ENCODE measurements around the gene BEX4.

DNA sequence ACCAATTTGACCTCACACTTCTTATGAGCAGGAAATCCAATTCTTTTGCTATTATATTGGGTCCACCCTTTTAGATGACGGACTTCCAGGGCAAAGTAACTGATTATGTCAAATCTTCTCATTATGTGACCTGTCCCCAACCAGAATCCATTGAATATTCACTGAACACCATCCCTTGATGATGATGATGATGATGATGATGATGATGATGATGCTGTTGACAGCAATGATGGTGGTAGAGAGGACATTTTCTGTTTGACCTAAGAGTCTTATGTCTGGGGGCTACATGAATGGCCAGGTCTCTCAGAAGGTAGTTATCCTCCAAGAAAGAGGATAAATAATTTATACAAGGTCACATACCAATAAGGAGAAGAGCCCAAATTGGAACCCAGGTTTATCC lies 34.9 kb downstream of the BEX4 start:
- no peak for TF ChIP-seq CTCF (IDR thresholded peaks at IDR 0.05 in 2 of 3, conservative IDR thresholded peaks at IDR 0.05 in 1 of 3; ENCODE audit: control insufficient read depth in 2 of 3, extremely low read depth in 1 of 3, insufficient read depth in 1 of 3, low read depth in 3 of 3, low read length in 3 of 3)
- TF ChIP-seq, protein P1, sequence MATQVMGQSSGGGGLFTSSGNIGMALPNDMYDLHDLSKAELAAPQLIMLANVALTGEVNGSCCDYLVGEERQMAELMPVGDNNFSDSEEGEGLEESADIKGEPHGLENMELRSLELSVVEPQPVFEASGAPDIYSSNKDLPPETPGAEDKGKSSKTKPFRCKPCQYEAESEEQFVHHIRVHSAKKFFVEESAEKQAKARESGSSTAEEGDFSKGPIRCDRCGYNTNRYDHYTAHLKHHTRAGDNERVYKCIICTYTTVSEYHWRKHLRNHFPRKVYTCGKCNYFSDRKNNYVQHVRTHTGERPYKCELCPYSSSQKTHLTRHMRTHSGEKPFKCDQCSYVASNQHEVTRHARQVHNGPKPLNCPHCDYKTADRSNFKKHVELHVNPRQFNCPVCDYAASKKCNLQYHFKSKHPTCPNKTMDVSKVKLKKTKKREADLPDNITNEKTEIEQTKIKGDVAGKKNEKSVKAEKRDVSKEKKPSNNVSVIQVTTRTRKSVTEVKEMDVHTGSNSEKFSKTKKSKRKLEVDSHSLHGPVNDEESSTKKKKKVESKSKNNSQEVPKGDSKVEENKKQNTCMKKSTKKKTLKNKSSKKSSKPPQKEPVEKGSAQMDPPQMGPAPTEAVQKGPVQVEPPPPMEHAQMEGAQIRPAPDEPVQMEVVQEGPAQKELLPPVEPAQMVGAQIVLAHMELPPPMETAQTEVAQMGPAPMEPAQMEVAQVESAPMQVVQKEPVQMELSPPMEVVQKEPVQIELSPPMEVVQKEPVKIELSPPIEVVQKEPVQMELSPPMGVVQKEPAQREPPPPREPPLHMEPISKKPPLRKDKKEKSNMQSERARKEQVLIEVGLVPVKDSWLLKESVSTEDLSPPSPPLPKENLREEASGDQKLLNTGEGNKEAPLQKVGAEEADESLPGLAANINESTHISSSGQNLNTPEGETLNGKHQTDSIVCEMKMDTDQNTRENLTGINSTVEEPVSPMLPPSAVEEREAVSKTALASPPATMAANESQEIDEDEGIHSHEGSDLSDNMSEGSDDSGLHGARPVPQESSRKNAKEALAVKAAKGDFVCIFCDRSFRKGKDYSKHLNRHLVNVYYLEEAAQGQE (IDR thresholded peaks at IDR 0.05; ENCODE audit: low read depth, low read length) = no peak
- TF ChIP-seq NR2F1 (conservative IDR thresholded peaks at IDR 0.05) = no peak
- no peak for TF ChIP-seq EP300 (IDR thresholded peaks at IDR 0.05; ENCODE audit: borderline replicate concordance in 1 of 2, control insufficient read depth in 1 of 2, low read depth in 2 of 2, low read length in 2 of 2)
- TF ChIP-seq RCOR1 (conservative IDR thresholded peaks at IDR 0.05; ENCODE audit: low read depth, low read length) = no peak
- TF ChIP-seq BMI1 (IDR thresholded peaks at IDR 0.05; ENCODE audit: borderline replicate concordance) = no peak
- no peak for TF ChIP-seq BCLAF1 (IDR thresholded peaks at IDR 0.05)
- TF ChIP-seq EED (IDR thresholded peaks at IDR 0.05; ENCODE audit: low read depth) = no peak
- no peak for TF ChIP-seq POLR2AphosphoS2 (IDR thresholded peaks at IDR 0.05; ENCODE audit: low read depth, low read length)
- no peak for TF ChIP-seq SUZ12 (IDR thresholded peaks at IDR 0.05; ENCODE audit: unreplicated experiment)

All from GM12878 (cell line).